Measurements from ENCODE around the gene C21orf58.
A peak's percentile ranks its signal among the peaks of the same experiment; 100 is the strongest.
"Not testable (repeated sequence)": the region's sequence is repeated elsewhere in the genome, so short reads cannot be mapped to it uniquely, and the experiment has no call there.

The C21orf58 gene

GRCh38 chr21:46324390-46325072 is 861 bp upstream of the C21orf58 start:
- DNase-seq (ENCODE audit: low read depth), result peak; percentile 66

- DNase-seq (ENCODE audit: low read depth), result no peak
Observed at GRCh38 chr21:46323227-46323709, 402 bp downstream of the C21orf58 start.

GRCh38 chr21:46322351-46323226 is 1.1 kb downstream of the C21orf58 start:
- DNase-seq (ENCODE audit: low read depth), result no peak

DNA sequence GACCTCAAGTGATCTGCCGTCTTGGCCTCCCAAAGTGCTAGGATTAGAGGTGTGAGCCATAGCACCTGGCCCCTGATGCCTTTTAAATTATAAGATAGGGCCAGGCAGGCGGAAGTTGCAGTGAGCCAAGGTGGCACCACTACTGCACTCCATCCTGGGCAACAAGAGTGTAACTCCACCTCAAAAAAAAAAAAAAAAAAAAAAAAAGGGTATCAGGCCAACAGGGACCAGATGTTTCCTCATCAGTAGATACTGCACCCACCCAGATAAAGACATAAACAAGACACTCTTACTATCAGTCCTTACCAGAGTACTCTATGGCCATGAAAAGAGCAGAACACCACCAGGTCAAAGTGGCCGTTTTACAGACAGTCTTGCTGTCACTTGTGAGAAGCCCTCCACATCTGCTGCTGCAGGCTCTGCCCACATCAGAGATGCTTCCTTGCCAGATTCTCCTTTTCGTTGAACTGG is 3.3 kb downstream of the C21orf58 start:
- no peak for DNase-seq (ENCODE audit: low read depth)

DNA sequence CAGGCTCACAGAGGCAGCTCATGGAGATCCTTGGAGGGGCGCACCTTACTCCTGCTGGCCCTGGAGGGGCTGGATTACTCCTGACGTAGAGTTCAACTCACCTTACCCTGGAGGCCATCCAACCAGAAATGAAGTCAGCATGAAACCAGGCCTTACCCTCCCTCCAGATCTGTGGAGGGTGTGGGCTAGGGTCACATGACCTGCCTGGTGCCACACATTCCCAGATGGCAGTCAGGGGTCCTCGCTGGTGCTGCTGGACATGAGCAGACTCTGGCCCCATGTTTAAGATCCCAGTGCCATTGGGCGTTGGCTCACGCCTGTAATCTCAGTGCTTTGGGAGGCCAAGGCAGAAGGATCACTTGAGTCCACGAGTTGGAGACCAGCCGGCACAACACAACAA is 4.5 kb downstream of the C21orf58 start:
- no peak for DNase-seq (ENCODE audit: low read depth)

DNA sequence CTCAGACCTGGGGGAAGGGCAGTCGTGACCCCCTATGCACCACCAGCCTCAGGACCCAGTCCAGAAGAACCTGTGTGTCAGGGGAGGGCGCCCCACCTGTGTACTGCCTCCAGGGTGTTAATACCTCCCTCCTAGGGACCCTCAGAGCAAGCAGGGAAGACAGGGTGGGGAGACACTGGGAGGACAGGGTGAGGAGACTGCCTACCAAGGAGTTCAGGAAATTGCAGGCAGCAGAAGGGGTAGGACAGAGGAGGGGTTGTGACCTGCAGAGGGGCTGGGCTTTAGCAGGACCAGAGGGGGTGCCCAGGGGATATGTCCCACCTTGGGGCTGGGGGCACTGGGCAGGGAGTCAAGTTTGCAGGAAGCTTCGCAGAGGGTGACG is 5.2 kb downstream of the C21orf58 start:
- DNase-seq (ENCODE audit: low read depth), result no peak

DNA sequence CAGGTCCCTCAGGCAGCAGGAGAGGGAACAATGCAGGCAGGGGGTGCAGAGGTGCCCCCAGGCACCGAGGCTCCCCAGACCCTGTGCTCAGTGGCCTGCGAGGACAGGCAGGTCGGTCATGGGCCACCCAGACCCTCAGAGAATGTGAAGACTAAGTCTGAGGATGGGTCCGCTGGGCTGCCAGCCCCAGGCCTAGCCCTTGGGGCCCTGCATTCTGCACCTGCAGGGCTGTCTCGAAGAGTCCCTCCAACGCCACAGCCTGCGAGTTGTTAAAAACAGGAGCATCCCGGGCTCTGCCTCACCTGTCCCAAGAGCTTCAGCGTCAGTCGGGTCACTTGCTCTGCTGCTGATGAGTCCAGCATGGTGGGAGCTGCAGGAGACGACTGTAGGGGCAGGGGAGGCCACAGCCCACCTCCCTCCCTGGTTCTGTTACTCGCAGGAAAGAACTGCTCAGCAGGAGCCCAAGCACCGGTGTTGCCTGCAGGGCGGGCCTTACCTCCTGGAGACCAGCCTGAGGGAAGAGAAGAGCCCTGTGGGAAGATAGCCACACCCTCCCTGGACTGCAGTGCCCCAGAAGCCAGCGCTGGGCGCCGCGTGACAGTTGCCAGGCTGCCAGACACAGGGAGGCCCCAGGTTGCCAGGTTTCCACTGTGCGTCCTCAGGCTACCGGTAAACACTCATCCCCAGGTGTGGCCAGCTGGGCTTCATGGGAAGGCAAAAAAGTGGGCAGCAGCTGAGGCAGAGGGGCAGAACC is 5.8 kb downstream of the C21orf58 start:
- no peak for DNase-seq (ENCODE audit: low read depth)

DNA sequence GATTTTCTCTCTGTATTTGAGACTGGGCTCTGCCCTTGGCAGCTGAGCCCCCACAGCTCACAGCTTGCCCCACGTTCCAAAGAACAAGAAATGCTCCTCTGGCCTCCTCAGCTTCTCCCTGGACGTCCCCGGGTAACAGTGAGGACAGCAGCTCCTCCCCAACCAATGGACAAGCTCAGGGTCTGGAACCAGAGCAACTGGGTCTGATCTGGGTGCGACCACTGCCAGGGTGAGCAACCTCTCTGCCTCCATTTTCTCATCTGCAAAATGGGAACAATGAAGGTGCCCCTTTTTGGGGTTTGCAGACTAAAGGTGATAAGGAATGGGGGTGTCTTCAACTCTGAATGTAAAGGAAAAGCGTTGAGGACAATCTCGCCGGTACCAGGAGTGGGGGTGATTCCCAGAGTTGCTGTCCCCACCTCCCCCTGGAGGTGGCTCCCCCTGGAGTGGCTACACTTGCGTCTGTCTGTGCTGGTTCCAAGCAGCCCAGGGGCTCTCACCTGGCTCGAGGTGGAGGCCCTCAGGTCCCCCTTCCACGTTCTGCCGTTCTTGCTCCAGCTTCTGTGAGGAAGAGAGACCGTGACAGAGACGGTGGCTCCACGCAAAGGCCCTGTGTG is 6.9 kb downstream of the C21orf58 start:
- DNase-seq (ENCODE audit: low read depth), result no peak

- DNase-seq (ENCODE audit: low read depth), result no peak
Observed at GRCh38 chr21:46314441-46315020, 9.1 kb downstream of the C21orf58 start.

- no peak for DNase-seq (ENCODE audit: low read depth)
Observed at GRCh38 chr21:46312949-46313348, 10.7 kb downstream of the C21orf58 start.

- no peak for DNase-seq (ENCODE audit: low read depth)
Observed at GRCh38 chr21:46311568-46311967, 12.1 kb downstream of the C21orf58 start.

DNA sequence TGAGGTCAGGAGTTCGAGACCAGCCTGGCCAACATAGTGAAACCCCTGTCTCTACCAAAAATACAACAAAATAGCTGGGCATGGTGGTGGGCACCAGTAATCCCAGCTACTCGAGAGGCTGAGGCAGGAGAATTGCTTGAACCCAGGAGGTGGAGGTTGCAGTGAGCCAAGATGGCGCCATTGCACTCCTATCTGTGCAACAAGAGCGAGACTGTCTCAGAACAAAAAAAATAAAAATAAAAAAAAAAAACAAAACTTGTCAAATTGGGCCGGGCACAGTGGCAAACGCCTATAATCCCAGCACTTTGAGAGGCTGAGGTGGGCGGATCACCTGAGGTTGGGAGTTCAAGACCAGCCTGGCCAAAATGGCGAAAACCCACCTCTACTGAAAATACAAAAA is 13.4 kb downstream of the C21orf58 start:
- not testable (repeated sequence) for DNase-seq (ENCODE audit: low read depth)

DNA sequence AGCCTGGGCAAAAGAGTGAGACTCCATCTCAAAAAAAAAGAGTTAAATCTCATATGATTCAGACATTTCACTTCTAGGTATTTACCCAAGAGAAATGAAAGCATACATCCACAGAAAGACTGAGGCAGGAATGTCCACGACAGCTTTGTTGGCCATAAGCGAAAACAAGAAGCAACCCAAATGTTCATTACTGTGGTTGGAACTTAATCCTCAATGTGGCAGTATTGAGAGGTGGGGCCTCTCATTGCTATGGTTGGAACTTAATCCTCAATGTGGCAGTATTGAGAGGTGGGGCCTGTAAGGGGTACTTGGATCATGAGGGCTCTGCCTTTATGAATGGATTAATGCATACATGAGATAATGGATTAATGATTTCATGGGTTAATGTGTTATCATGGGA is 15.2 kb downstream of the C21orf58 start:
- DNase-seq (ENCODE audit: low read depth), result no peak

- DNase-seq (ENCODE audit: low read depth), result no peak
Observed at GRCh38 chr21:46307625-46308024, 16.0 kb downstream of the C21orf58 start.

DNA sequence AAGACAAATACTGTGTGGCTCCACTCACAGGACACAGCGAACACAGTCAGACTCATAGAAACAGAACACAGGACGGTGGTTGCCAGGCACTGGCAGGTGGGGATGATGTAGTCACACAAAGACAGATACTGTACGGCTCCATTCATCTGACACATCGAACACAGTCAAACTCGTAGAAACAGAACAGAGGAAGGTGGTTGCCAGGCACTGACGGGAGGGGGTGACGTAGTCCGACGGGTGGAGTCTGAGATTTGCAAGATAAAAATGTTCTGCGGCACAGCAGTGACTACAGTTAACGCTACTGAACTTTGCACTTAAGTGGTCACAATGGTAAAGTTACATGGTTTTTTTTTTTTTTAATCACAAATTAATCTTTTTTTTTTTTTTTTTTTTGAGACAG is 18.7 kb downstream of the C21orf58 start:
- no peak for DNase-seq (ENCODE audit: low read depth)

DNA sequence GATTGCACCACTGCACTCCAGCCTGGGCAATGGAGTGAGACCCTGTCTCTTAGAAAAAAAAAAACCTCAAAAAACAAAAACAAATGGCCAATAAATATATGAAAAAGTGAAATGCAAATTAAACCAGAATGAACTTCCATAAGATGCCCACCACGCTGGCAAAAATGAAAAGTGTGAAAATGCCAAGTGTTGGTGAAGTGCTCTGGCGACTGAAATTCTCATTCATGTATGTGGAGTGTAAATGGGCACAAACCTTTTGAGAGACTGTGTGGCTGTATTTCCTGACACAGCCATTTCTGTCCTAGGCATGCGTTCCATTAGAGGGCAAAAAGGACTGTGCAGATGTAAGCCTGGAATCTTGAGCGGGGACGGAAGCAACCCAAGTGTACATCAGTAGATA is 19.2 kb downstream of the C21orf58 start:
- no peak for DNase-seq (ENCODE audit: low read depth)

DNA sequence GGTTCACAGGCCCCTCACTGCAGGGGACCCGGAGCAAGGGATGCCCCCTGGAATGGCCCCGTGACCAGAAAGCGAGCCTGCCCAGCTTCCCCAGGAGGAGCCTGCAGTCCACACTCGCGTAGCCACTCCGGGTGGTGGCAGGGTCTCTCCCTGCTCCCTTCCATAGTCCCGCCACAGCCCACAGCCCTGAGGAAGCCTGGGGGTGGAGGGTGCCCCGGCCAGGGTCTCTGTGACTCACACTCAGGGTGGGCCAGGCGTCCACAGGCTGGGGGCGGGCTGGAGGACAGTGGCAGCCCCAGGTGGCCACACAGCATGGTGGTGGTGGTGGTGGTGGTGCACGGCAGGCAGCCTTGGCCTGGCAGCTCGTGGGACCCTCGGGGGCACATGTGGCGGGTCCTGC is 21.9 kb downstream of the C21orf58 start:
- DNase-seq (ENCODE audit: low read depth), result no peak

DNA sequence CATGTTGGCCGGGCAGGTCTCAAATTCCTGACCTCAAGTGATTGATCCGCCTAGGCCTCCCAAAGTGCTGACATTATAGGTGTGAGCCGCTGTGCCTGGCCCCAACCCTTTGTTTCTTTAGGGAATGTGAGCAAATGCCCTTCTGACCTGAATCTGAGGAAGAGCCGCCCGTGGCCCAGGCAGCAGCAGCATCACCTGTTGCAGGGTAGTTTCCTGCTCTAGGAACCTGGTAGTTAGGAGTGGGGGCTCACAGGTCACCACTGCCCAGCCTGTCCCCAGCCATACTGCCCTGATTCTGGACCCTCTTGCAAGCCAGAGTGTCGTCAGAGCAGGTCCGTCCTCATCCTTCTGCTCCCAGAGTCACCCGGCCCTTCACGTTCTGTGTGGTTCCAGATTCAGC is 24.5 kb downstream of the C21orf58 start:
- no peak for DNase-seq (ENCODE audit: low read depth)

- no peak for DNase-seq (ENCODE audit: low read depth)
Observed at GRCh38 chr21:46297338-46298271, 26.1 kb downstream of the C21orf58 start.

- peak; percentile 63 for DNase-seq (ENCODE audit: low read depth)
Observed at GRCh38 chr21:46295996-46296752, 27.5 kb downstream of the C21orf58 start.
